Measurements from ENCODE around the gene KBTBD4.

Gene KBTBD4

DNA sequence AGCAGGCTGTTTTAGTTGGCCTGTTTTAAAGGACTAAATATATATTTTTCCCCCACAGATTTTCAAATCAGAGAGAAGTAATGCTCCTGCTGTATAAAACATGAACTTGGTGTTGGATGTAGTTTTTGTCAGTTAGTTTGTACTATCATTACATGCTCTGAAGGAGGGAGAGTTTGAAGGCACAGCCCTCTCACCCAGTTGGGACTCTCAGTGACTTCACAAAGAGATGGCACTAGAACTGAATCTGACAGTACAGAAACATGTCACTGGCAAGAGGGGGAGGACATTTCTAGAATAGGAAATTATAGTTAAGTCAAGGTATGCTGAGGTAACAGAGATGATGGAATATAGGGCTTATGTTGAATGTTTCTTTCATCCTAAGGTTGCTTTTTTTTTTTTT lies 36.5 kb upstream of the KBTBD4 start:
- no peak overlapping the region for H3K4me3 ChIP-seq (ENCODE audit: low read length)
- DNase-seq (ENCODE audit: low read depth) = no peak
- TF ChIP-seq CTCF (IDR thresholded peaks at IDR 0.05; ENCODE audit: insufficient read depth, low read depth, low read length, missing control alignments) = no peak

DNA sequence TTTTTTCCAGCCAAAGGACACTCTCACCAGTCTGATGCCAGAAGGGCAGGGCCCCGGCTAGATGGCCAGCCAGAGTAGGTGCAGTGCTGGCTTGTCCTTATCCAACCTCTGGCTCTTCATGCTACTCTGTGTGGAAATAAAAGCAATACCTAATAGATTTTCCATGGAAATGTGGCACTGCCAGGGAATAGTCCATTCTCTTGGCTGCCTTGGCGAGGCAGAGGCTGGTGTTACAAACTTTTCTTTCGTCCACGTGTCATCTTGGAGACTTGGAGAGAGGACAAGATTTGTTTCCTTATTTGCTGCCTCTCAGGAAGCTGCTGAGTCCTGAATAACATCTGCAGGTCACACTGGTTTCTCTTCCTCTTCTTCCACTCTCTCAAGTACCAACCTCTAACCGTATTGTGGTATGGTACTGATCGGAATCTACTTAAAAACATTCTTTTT lies 32.6 kb upstream of the KBTBD4 start:
- H3K4me3 ChIP-seq (ENCODE audit: low read length) = no peak overlapping the region
- TF ChIP-seq CTCF (IDR thresholded peaks at IDR 0.05; ENCODE audit: insufficient read depth, low read depth, low read length, missing control alignments) = no peak
- DNase-seq (ENCODE audit: low read depth) = no peak

GRCh38 chr11:47609675-47610074 lies 30.9 kb upstream of the KBTBD4 start:
- no peak for DNase-seq (ENCODE audit: low read depth)
- TF ChIP-seq CTCF (IDR thresholded peaks at IDR 0.05; ENCODE audit: insufficient read depth, low read depth, low read length, missing control alignments) = no peak
- no peak overlapping the region for H3K4me3 ChIP-seq (ENCODE audit: low read length)

GRCh38 chr11:47607380-47607779 lies 28.6 kb upstream of the KBTBD4 start:
- no peak for DNase-seq (ENCODE audit: low read depth)
- no peak for TF ChIP-seq CTCF (IDR thresholded peaks at IDR 0.05; ENCODE audit: insufficient read depth, low read depth, low read length, missing control alignments)
- no peak overlapping the region for H3K4me3 ChIP-seq (ENCODE audit: low read length)

- TF ChIP-seq CTCF (IDR thresholded peaks at IDR 0.05; ENCODE audit: insufficient read depth, low read depth, low read length, missing control alignments) = no peak
- DNase-seq (ENCODE audit: low read depth) = no peak
- no peak overlapping the region for H3K4me3 ChIP-seq (ENCODE audit: low read length)
These were observed 28.0 kb upstream of the KBTBD4 start for GRCh38 chr11:47606731-47607130.

DNA sequence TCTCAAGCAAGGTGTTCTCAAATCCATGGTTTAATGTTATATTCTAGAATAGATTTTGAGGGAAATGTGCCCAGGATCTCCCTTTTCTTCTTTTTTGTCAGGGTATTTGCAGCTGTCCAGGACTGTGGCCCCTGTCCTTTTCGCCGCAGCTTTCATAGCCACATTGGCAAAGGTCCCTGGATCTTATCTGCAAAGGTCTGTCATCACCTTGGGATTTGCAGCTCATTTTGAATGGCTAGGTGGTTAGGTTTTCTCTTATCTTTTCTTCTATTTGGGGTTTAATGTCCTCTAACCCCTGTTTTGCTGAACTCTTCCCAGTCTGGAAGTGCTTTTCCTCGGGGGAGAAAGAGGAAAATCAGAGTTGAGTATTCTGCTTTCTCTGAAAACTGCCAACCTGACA lies 27.2 kb upstream of the KBTBD4 start:
- no peak overlapping the region for H3K4me3 ChIP-seq (ENCODE audit: low read length)
- DNase-seq (ENCODE audit: low read depth) = no peak

More for the DNA sequence above, 27.2 kb upstream of the KBTBD4 start:
- no peak for TF ChIP-seq CTCF (IDR thresholded peaks at IDR 0.05; ENCODE audit: insufficient read depth, low read depth, low read length, missing control alignments)
